ENCODE data around the gene BEGAIN. TPM values are rescaled to one million over a fixed set of nuclear protein-coding genes. Genes with fewer than 3 reads are reported as not detected.

The BEGAIN gene
- total and polyA plus RNA-seq, 8 donors, result 0.31 to 1.1 (median 0.83) TPM; not detected in 4

DNA sequence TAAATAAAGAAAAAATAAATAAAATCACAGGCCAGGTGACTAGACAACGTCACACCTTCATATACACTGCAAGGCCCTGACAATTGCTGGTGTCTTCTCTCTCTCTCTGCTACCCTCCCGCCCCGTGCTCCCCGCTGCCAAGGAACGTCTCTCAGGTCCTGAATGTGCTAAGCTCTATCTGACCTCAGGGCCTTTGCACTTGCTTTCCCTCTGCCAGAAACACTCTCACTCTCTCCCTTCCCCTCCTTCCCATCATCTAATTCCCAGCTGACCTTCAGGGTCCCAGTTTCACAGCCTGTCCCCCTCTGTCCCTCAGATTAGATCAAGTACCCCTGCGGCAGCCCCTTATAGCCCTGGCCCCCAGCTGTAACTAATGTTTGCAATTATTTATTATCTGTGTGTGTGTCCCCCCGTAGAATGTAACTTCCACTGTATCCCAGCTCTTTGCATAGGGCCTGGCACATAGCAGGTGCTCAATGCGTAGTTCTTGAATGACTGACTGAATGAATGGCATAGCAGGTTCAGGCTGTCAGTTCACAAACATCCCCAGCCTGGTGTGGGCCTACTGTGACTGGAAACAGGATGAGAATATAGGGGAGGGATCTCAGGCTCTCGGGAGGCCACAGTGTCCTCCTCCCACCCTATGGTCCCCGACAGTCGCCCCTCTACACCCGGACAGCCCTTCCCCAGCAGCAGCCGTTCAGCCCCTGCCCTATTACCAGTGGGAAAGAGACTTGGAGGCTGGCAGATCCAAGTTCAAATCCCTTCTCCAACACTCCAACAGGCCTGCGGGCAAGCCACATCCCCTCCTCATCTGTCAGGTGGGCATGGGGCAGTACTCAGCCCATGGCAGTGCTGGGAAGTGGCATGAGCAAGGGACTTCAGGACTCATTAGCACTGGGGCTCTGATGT is 6.6 kb downstream of the BEGAIN start:
- intact Hi-C loops (cut with DNase I; ENCODE audit: low total_unique reads), result no loop called here
- H3K36me3 ChIP-seq, result no peaks in the 10 kb centered on the region
- 83 to 92% (median 91%) methylated on average over 14 of the region's 14 CpGs for WGBS, 5 donors
- H3K4me1 ChIP-seq, result no peaks in the 10 kb centered on the region
- TF ChIP-seq POLR2AphosphoS5 (IDR thresholded peaks at IDR 0.05) (no peak), POLR2A (IDR thresholded peaks at IDR 0.05) (no peak), EP300 (IDR thresholded peaks at IDR 0.05) (no peak)
- TF ChIP-seq, protein P1, sequence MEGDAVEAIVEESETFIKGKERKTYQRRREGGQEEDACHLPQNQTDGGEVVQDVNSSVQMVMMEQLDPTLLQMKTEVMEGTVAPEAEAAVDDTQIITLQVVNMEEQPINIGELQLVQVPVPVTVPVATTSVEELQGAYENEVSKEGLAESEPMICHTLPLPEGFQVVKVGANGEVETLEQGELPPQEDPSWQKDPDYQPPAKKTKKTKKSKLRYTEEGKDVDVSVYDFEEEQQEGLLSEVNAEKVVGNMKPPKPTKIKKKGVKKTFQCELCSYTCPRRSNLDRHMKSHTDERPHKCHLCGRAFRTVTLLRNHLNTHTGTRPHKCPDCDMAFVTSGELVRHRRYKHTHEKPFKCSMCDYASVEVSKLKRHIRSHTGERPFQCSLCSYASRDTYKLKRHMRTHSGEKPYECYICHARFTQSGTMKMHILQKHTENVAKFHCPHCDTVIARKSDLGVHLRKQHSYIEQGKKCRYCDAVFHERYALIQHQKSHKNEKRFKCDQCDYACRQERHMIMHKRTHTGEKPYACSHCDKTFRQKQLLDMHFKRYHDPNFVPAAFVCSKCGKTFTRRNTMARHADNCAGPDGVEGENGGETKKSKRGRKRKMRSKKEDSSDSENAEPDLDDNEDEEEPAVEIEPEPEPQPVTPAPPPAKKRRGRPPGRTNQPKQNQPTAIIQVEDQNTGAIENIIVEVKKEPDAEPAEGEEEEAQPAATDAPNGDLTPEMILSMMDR (IDR thresholded peaks at IDR 0.05), result no peak
- H3K4me3 ChIP-seq, result no peak overlapping the region
- DNase-seq, result no peak
- H3K27me3 ChIP-seq, result peaks cover 0 to 3% (median 0%) of the 10 kb centered on the region in 3 donors
- no peak overlapping the region for H3K27ac ChIP-seq
- H3K9me3 ChIP-seq, result peaks cover 0 to 4% (median 0%) of the 10 kb centered on the region in 4 donors

DNA sequence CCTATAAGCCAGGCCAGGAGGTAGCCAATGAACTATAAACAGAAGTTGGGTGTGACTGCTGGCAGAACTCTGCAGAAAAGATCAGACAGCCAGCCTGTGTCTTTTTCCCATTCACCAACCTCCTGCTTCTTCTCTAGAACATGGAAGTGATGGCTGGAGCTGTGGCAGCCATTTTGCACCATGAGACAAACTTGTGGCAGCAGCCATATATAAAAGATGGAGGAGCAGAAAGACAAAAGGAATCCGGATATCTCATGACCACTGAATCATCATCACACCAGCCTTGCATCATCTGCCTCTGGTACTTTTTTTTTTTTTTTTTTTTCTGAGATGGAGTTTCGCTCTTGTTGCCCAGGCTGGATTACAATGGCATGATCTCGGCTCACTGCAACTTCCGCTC is 8.7 kb downstream of the BEGAIN start:
- TF ChIP-seq EP300 (IDR thresholded peaks at IDR 0.05), result no peak
- TF ChIP-seq POLR2A (IDR thresholded peaks at IDR 0.05), result no peak
- TF ChIP-seq, protein P1 (IDR thresholded peaks at IDR 0.05), result no peak
- no peak for TF ChIP-seq POLR2AphosphoS5 (IDR thresholded peaks at IDR 0.05)
- Histone ChIP-seq H3K36me3 (no peaks in the 10 kb centered on the region), H3K9me3 (peaks cover 0 to 4% (median 0%) of the 10 kb centered on the region in 4 donors), H3K27me3 (peaks cover 0 to 12% (median 0%) of the 10 kb centered on the region in 3 donors), H3K4me1 (no peaks in the 10 kb centered on the region), H3K27ac (no peak overlapping the region), H3K4me3 (no peak overlapping the region)
- intact Hi-C loops (cut with DNase I; ENCODE audit: low total_unique reads), result no loop called here
- DNase-seq, result no peak
- 91 to 99% (median 95%) methylated on average over 4 of the region's 4 CpGs for WGBS, 5 donors

DNA sequence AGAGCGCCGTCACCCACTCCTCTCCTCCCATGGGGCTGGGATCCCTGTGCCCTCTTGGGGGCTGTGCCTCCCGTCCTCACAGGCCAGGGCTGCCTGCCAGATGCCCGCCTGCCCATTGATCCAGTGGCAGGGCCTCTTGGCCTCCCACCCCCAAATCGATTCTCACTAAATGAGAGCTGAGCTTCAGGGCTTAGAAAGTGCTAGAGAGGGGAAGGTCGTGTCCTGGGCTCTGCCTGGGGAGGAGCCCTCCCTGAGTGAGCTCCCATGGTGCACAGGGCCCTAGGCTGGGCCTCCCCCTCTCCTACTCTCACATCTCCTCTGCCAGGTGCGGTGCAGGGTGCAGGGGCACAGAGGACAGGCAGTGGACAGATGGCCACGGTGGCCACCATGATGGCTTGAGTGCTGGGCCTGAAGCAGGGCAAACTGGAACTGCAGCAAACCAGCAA is 9.2 kb downstream of the BEGAIN start:
- intact Hi-C loops (cut with DNase I; ENCODE audit: low total_unique reads), result no loop called here
- H3K27ac ChIP-seq, result no peak overlapping the region
- 71 to 84% (median 79%) methylated on average over 7 to 8 of the region's 8 CpGs for whole genome bisulfite sequencing, 5 donors
- no peaks in the 10 kb centered on the region for H3K4me1 ChIP-seq
- no peak overlapping the region for H3K4me3 ChIP-seq
- peaks cover 0 to 18% (median 3%) of the 10 kb centered on the region in 3 donors for H3K27me3 ChIP-seq
- TF ChIP-seq EP300 (IDR thresholded peaks at IDR 0.05) (no peak), POLR2A (IDR thresholded peaks at IDR 0.05) (no peak), POLR2AphosphoS5 (IDR thresholded peaks at IDR 0.05) (no peak)
- TF ChIP-seq, protein P1 (IDR thresholded peaks at IDR 0.05), result no peak
- H3K9me3 ChIP-seq, result peaks cover 0 to 4% (median 0%) of the 10 kb centered on the region in 4 donors
- no peak for DNase-seq
- H3K36me3 ChIP-seq, result no peaks in the 10 kb centered on the region

DNA sequence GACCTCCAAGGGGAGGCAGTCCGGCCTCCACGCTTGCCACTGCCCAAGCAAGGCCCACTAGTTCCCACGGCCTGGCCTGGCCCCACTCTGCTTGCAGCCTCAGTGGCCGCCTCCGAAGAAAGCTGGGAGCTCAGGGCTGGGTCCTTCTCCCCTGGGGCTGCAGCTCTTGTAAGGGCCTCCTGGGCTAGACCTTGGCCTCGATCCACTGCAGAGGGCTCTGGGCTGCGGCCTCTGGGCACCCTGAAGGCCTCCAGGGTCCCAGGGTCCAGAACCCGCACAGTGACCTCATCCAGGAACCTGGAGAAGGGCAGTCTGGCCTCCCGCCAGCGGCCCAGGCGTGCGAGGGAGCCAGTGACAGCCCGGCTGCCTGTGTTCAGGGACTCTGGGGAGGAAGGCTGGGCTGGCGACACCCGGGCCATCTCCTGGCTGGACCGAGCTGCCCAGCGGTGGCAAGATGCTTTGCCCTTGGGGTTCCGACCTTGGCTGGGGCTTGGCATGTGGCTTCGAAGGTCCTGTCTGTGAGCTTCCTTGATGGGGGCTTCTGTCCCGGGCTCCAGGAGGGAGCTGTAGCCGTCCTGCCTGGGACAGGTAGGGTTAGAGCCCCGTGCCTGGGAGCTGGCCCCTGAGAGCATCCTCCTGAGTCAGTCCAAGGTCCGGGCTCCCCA is 9.8 kb downstream of the BEGAIN start:
- no peak overlapping the region for H3K27ac ChIP-seq
- TF ChIP-seq POLR2AphosphoS5 (IDR thresholded peaks at IDR 0.05), result no peak
- TF ChIP-seq, protein P1 (IDR thresholded peaks at IDR 0.05), result no peak
- no peak for TF ChIP-seq POLR2A (IDR thresholded peaks at IDR 0.05)
- TF ChIP-seq EP300 (IDR thresholded peaks at IDR 0.05), result no peak
- H3K4me3 ChIP-seq, result no peak overlapping the region
- H3K36me3 ChIP-seq, result no peaks in the 10 kb centered on the region
- H3K4me1 ChIP-seq, result no peaks in the 10 kb centered on the region
- peaks cover 0 to 23% (median 9%) of the 10 kb centered on the region in 3 donors for H3K27me3 ChIP-seq
- DNase-seq, result no peak
- WGBS, 5 donors, result 79 to 85% (median 83%) methylated on average over 6 to 23 of the region's 23 CpGs
- intact Hi-C loops (cut with DNase I; ENCODE audit: low total_unique reads), result no loop called here
- peaks cover 0 to 4% (median 0%) of the 10 kb centered on the region in 4 donors for H3K9me3 ChIP-seq
